GM20000 (cell line): ENCODE data around the gene HLA-DQB1.
A peak's percentile ranks its signal among the peaks of the same experiment; 100 is the strongest.

ENCODE experiments used
- DNase-seq: peaks from one replicate; pipeline ENCODE4 v3.0.0; 2012; ENCODE audit warnings: low spot score
- CTCF ChIP-seq: IDR thresholded peaks from 2 replicates; pipeline ENCODE4 v1.5.1; 2012; ENCODE audit warnings: mild to moderate bottlenecking, control low read depth; ENCODE audit errors: extremely low read depth, missing control alignments

HLA-DQB1 gene

GRCh38 chr6:32669240-32669639 lies 2.8 kb upstream of the HLA-DQB1 start:
- no peak for DNase-seq
- TF ChIP-seq CTCF = no peak

- DNase-seq = peak; percentile 82
- no peak for TF ChIP-seq CTCF
These were observed 1.8 kb upstream of the HLA-DQB1 start for GRCh38 chr6:32668226-32668747.

- no peak for DNase-seq
- TF ChIP-seq CTCF = no peak
These were observed 796 bp downstream of the HLA-DQB1 start for GRCh38 chr6:32665661-32666060.

- TF ChIP-seq CTCF = no peak
- no peak for DNase-seq
These were observed 1.6 kb downstream of the HLA-DQB1 start for GRCh38 chr6:32664827-32665362.

GRCh38 chr6:32664354-32664753 lies 2.1 kb downstream of the HLA-DQB1 start:
- no peak for TF ChIP-seq CTCF
- DNase-seq = no peak

- DNase-seq = no peak
- no peak for TF ChIP-seq CTCF
These were observed 3.6 kb downstream of the HLA-DQB1 start for GRCh38 chr6:32662836-32663235.

GRCh38 chr6:32662099-32662498 lies 4.4 kb downstream of the HLA-DQB1 start:
- no peak for DNase-seq
- no peak for TF ChIP-seq CTCF
